DMS53 (cell line): ENCODE measurements around the gene DNAJC5.

Source experiments
- DNase-seq: peaks from one replicate; lab custom pipeline; 2025; lab: John Stamatoyannopoulos, UW

DNAJC5 gene

GRCh38 chr20:63940071-63940471 is 45.1 kb downstream of the DNAJC5 start:
- DNase-seq = no peak

GRCh38 chr20:63940472-63941266 is 45.7 kb downstream of the DNAJC5 start:
- no peak for DNase-seq

GRCh38 chr20:63941282-63942081 is 46.6 kb downstream of the DNAJC5 start:
- no peak for DNase-seq

- peak; percentile 57 for DNase-seq
Measured at GRCh38 chr20:63942250-63942951, 47.5 kb downstream of the DNAJC5 start.

- no peak for DNase-seq
Measured at GRCh38 chr20:63942969-63943807, 48.3 kb downstream of the DNAJC5 start.

GRCh38 chr20:63943808-63944077 is 48.8 kb downstream of the DNAJC5 start:
- no peak for DNase-seq

- DNase-seq = no peak
Measured at GRCh38 chr20:63944078-63944941, 49.4 kb downstream of the DNAJC5 start.

GRCh38 chr20:63945031-63945658 is 50.2 kb downstream of the DNAJC5 start:
- no peak for DNase-seq

GRCh38 chr20:63945921-63946920 is 51.3 kb downstream of the DNAJC5 start:
- no peak for DNase-seq

GRCh38 chr20:63946986-63947637 is 52.2 kb downstream of the DNAJC5 start:
- peak; percentile 63 for DNase-seq

- DNase-seq = peak; percentile 73
Measured at GRCh38 chr20:63947638-63948456, 52.9 kb downstream of the DNAJC5 start.

- DNase-seq = no peak
Measured at GRCh38 chr20:63950701-63951397, 55.9 kb downstream of the DNAJC5 start.

GRCh38 chr20:63951398-63952209 is 56.7 kb downstream of the DNAJC5 start:
- DNase-seq = no peak

GRCh38 chr20:63952210-63952535 is 57.2 kb downstream of the DNAJC5 start:
- no peak for DNase-seq

- DNase-seq = no peak
Measured at GRCh38 chr20:63952769-63953168, 57.8 kb downstream of the DNAJC5 start.

- DNase-seq = no peak
Measured at GRCh38 chr20:63953764-63954429, 59.0 kb downstream of the DNAJC5 start.
